Psoas muscle (tissue), 8 donors: Measurements from ENCODE around the gene TMCO1. TPM values are rescaled to one million over a fixed set of nuclear protein-coding genes. Genes with fewer than 3 reads are reported as not detected.

Source experiments
- ATAC-seq, 4 donors: fragments of 200-7000 bp; cut with Tn5 transposase; one replicate each; pipeline ENCODE4 v1.9.1; 2020; ENCODE audit warnings: moderate library complexity in 3 of 4, mild to moderate bottlenecking in 2 of 4
- DNase-seq, 2 donors: peaks; one replicate each; pipeline ENCODE4 v3.0.0-alpha.2; 2020
- H3K27ac ChIP-seq: fragments of 200-600 bp; one replicate; pipeline ENCODE4 v1.8.0; 2022
- H3K27me3 ChIP-seq, 3 donors: fragments of 200-600 bp in 1 of 3; one replicate each; pipeline versions ENCODE4 v1.6.1 to v1.8.0; 2013 to 2022; ENCODE audit warnings: low read length in 2 of 3, mild to moderate bottlenecking in 2 of 3, moderate library complexity in 1 of 3; ENCODE audit not compliant: insufficient read depth in 3 of 3
- H3K36me3 ChIP-seq, 2 donors: fragments of 200-600 bp in 1 of 2; one replicate each; pipeline versions ENCODE4 v1.6.1 to v1.8.0; 2013 to 2022; ENCODE audit warnings: low read depth in 1 of 2, mild to moderate bottlenecking in 1 of 2, moderate library complexity in 1 of 2; ENCODE audit not compliant: insufficient read depth in 1 of 2
- H3K4me1 ChIP-seq: fragments of 200-600 bp; one replicate; pipeline ENCODE4 v1.8.0; 2022
- H3K4me3 ChIP-seq: fragments of 200-600 bp; one replicate; pipeline ENCODE4 v1.8.0; 2022; ENCODE audit warnings: mild to moderate bottlenecking
- H3K9me3 ChIP-seq: fragments of 200-600 bp; one replicate; pipeline ENCODE4 v1.8.0; 2022
- WGBS, 3 donors: extraction: QIAGEN DNeasy Blood & Tissue Kit; methylation state at CpG; one replicate each; pipeline versions ENCODE4 v1.1.6 to v1.1.7; 2013; 5-methylcytosine and 5-hydroxymethylcytosine counted together
- intact Hi-C, 2 donors: fragments of 100-400 bp; cut with DNase I; formaldehyde crosslinking; loops; one replicate each; pipeline versions ENCODE4 v1.11.0 to v1.14.2; 2022
- polyA plus RNA-seq, 3 donors: library from polyadenylated mRNA; stranded (reverse); fragments of 200-250 nt; gene quantifications; one replicate each; pipeline ENCODE4 v1.2.3, GENCODE V29; 2013
- total RNA-seq, 4 donors: library from RNA; stranded (reverse); fragmentation: NEBNext Ultra II Directional in 2 of 4; extraction: Animal tissue kit (Norgen Biotek cat#: 25700) in 2 of 4; gene quantifications; one replicate each; pipeline versions ENCODE4 v1.2.1 to v1.2.4, GENCODE V29; 2021 to 2023
- TF ChIP-seq, protein P1 (sequence below): fragments of 200-600 bp; IDR thresholded peaks from one replicate; pipeline ENCODE4 v1.8.0; 2022; ENCODE audit warnings: antibody characterized with exemption
- donor health status: healthy with polysubstance abuse.
- donor health status: DM: no; HTN: no; CAD: no; lungs with moderate emphysema.
- donor health status: Bipolar disorder and iron deficiency.
- donor health status: healthy.
- donor health status: DM: yes; HTN: yes; CAD: no.
- donor health status: DM: no; HTN: no; CAD: no.
- donor health status: DM: no; HTN: no; CAD: no.
- donor health status: DM: yes; HTN: yes; CAD: no.

The TMCO1 gene
- total and polyA plus RNA-seq, 7 donors, result 31.5 to 90.2 (median 38.6) TPM

DNA sequence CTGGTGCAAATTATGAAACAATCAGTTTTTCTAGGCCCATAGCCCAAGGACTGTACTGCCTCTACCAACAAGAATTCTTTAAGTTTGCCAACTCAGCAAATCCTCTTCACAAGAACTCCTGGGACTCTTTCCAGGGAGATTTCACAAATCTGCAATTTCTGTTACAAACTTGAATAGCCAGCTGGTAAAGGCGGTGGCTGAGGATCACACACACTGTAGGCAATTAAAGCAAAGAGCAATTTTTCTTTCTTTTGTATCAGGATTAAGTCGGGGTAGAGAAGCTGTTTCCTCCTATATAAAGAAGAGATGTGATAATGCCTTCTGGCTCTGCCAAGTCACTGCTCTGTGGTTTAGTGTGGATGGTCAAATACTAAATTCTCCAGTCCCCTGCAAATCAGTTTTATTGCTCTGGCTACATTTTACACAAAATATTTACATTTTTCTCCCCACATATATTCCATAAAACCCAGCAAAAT lies 72.0 kb downstream of the TMCO1 start:
- TF ChIP-seq, protein P1, sequence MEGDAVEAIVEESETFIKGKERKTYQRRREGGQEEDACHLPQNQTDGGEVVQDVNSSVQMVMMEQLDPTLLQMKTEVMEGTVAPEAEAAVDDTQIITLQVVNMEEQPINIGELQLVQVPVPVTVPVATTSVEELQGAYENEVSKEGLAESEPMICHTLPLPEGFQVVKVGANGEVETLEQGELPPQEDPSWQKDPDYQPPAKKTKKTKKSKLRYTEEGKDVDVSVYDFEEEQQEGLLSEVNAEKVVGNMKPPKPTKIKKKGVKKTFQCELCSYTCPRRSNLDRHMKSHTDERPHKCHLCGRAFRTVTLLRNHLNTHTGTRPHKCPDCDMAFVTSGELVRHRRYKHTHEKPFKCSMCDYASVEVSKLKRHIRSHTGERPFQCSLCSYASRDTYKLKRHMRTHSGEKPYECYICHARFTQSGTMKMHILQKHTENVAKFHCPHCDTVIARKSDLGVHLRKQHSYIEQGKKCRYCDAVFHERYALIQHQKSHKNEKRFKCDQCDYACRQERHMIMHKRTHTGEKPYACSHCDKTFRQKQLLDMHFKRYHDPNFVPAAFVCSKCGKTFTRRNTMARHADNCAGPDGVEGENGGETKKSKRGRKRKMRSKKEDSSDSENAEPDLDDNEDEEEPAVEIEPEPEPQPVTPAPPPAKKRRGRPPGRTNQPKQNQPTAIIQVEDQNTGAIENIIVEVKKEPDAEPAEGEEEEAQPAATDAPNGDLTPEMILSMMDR, result no peak
- Histone ChIP-seq H3K4me1 (peaks cover 16% of the 10 kb centered on the region), H3K36me3 (peaks cover 0 to 5% of the 10 kb centered on the region in 2 donors), H3K9me3 (no peaks in the 10 kb centered on the region), H3K4me3 (peak overlapping the region; percentile 77), H3K27me3 (no peaks in the 10 kb centered on the region), H3K27ac (peak overlapping the region; percentile 91)
- no peak for DNase-seq
- intact Hi-C loops, result loop anchor here in 1 of 2 donors (5.0 kb wide), 4 partner anchors 64 to 216 kb away; partner anchors contain the start of genes MGST3 and UCK2
- peak in 3 of 4 donors; percentile 21 to 49 (median 47) for ATAC-seq
- 6 to 8% (median 8%) methylated on average over 2 of the region's 2 CpGs for WGBS, 3 donors

DNA sequence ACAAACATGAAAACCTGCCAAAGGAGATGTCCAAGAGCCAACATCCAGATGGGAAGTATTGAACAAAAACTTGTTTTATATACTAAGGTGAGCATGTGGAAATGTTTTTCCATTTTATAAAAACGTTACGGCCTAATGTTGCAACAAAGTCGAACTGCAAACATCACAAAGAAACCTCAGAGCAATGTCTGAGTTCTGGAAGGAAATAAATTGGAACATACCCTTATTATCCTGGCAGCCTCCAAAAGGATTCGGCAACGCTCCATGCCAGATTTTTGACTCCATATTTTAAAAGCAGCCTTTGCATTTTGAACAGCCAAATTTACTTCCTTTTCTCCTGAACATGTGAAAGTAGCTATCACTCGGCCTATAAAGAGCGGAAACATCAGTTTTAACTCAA lies 73.6 kb downstream of the TMCO1 start:
- no peak overlapping the region for H3K27ac ChIP-seq

DNA sequence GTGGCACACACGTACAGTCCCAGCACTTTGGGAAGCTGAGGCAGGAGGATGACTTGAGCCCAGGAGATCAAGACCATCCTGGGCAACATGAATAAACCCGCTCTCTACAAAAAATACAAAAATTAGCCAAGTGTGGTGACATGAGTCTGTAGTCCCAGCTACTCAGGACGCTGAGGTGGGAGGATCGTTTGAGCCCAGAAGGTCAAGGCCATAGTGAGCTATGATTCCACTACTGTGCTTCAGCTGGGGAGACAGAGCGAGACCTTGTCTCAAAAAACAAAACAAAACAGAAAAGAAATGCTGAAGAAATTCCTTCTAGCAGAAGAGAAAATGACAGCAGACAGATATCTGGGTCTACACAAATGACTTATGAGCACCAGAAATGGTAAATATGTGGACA lies 80.6 kb downstream of the TMCO1 start:
- no peak for ATAC-seq

More for the DNA sequence above, 73.6 kb downstream of the TMCO1 start:
- H3K4me3 ChIP-seq, result no peak overlapping the region
- H3K27me3 ChIP-seq, result no peaks in the 10 kb centered on the region
- H3K36me3 ChIP-seq, result peaks cover 0 to 15% of the 10 kb centered on the region in 2 donors
- H3K9me3 ChIP-seq, result no peaks in the 10 kb centered on the region
- WGBS, 3 donors, result 43 to 55% (median 47%) methylated on average over 7 of the region's 7 CpGs
- ATAC-seq, result no peak
- no peak for DNase-seq
- TF ChIP-seq, protein P1, result no peak
- peaks cover 16% of the 10 kb centered on the region for H3K4me1 ChIP-seq
- intact Hi-C loops, result loop anchor here in 1 of 2 donors (5.0 kb wide), 4 partner anchors 63 to 217 kb away; partner anchors contain the start of genes MGST3 and UCK2

DNA sequence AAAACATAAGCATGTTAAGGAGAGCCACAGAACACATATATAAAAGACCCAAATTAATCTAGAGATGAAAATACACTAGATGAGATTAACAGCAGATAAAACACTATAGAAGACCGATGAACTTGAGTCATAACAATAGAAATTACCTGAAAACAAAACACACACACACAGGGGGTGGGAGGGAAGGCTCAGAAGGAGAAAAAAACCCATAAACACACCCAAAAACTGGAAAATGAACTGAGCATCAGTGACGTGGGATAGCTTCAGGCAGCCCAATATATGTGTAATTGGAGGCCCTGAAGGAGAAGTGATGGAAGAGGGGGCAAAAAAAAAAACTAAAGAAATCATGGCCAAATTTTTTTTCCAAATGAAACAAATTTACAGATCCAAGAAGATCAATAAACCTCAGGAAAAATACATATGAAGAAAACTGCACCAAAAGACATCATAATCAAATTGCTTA lies 81.7 kb downstream of the TMCO1 start:
- intact Hi-C loops, result no loop called here
- H3K4me1 ChIP-seq, result peaks cover 5% of the 10 kb centered on the region
- WGBS, 3 donors, result 88 to 90% (median 90%) methylated on average over 2 of the region's 2 CpGs
- no peak overlapping the region for H3K4me3 ChIP-seq
- H3K27ac ChIP-seq, result no peak overlapping the region
- DNase-seq (no peak), ATAC-seq (no peak)
- TF ChIP-seq, protein P1, result no peak
- peaks cover under 1 to 31% of the 10 kb centered on the region in 2 donors for H3K36me3 ChIP-seq
- H3K9me3 ChIP-seq, result no peaks in the 10 kb centered on the region
- H3K27me3 ChIP-seq, result no peaks in the 10 kb centered on the region

More for the DNA sequence above, 80.6 kb downstream of the TMCO1 start:
- TF ChIP-seq, protein P1, result no peak
- intact Hi-C loops, result no loop called here
- no peak overlapping the region for H3K4me3 ChIP-seq
- no peaks in the 10 kb centered on the region for H3K27me3 ChIP-seq
- peaks cover 0 to 20% of the 10 kb centered on the region in 2 donors for H3K36me3 ChIP-seq
- H3K4me1 ChIP-seq, result peaks cover 5% of the 10 kb centered on the region
- no peaks in the 10 kb centered on the region for H3K9me3 ChIP-seq
- H3K27ac ChIP-seq, result no peak overlapping the region
- no peak for DNase-seq
- WGBS, 3 donors, result 95 to 98% (median 95%) methylated on average over 5 of the region's 5 CpGs
